IMR-90 (cell line): ENCODE data around the gene ZNF785. TPM values are rescaled to one million over a fixed set of nuclear protein-coding genes. Genes with fewer than 3 reads are reported as not detected.

Source experiments
- ATAC-seq: fragments of 200-7000 bp; cut with Tn5 transposase; 2 replicates; pipeline ENCODE4 v1.9.1; 2020; ENCODE audit warnings: low read depth, mild to moderate bottlenecking, moderate library complexity
- BruUV-seq: library from RNA; stranded (reverse); fragments of 400-500 nt; replicated peaks from 2 replicates; lab custom pipeline; 2021; lab: Mats Ljungman, UMichigan
- CTCF ChIA-PET: fragments of 300-600 bp; formaldehyde crosslinking; extraction: SDS; loops from one replicate; lab custom pipeline; 2021; ENCODE audit warnings: antibody characterized with exemption; lab: Yijun Ruan, JAX
- POLR2A ChIA-PET: fragments of 300-600 bp; sonication (Branson Sonifier 250); formaldehyde crosslinking; loops from one replicate; lab custom pipeline; 2022; ENCODE audit warnings: antibody characterized with exemption; ENCODE audit not compliant: unreplicated experiment; lab: Charles Lee
- DNase-seq: peaks from one replicate; pipeline ENCODE4 v3.0.0; 2013
- H2AFZ ChIP-seq: replicated peaks from 2 replicates; pipeline ENCODE3; 2013; ENCODE audit warnings: low read length, mild to moderate bottlenecking; ENCODE audit not compliant: poor library complexity
- H2AK5ac ChIP-seq: 2 replicates; pipeline ENCODE4 v1.6.1; 2013; ENCODE audit warnings: low read depth, low read length, inconsistent platforms
- H2AK9ac ChIP-seq: replicated peaks from 2 replicates; pipeline ENCODE3; 2013; ENCODE audit warnings: mild to moderate bottlenecking, low read depth, low read length, moderate library complexity; ENCODE audit not compliant: poor library complexity
- H2BK120ac ChIP-seq: 2 replicates; pipeline ENCODE4 v1.6.1; 2013; ENCODE audit warnings: low read depth, low read length, inconsistent platforms
- H2BK15ac ChIP-seq: 3 replicates; pipeline ENCODE4 v1.6.1; 2013; ENCODE audit warnings: low read depth, low read length, inconsistent platforms
- H2BK20ac ChIP-seq: 2 replicates; pipeline ENCODE4 v1.6.1; 2013; ENCODE audit warnings: low read depth, mild to moderate bottlenecking, inconsistent platforms, low read length, moderate library complexity
- H2BK5ac ChIP-seq: 2 replicates; pipeline ENCODE4 v1.6.1; 2013; ENCODE audit warnings: mild to moderate bottlenecking, low read depth, low read length, inconsistent platforms; ENCODE audit not compliant: poor library complexity, severe bottlenecking
- H3K14ac ChIP-seq: replicated peaks from 2 replicates; pipeline ENCODE4 v1.6.1; 2013; ENCODE audit warnings: low read depth, low read length, inconsistent platforms
- H3K18ac ChIP-seq: 2 replicates; pipeline ENCODE4 v1.6.1; 2013; ENCODE audit warnings: low read depth, low read length, control low read depth
- H3K23ac ChIP-seq: 2 replicates; pipeline ENCODE4 v1.6.1; 2013; ENCODE audit warnings: low read depth, low read length, inconsistent platforms
- H3K27ac ChIP-seq: 2 replicates; pipeline ENCODE4 v1.5.1; 2013; ENCODE audit warnings: mild to moderate bottlenecking, control low read depth, low read length; ENCODE audit not compliant: insufficient read depth
- H3K27me3 ChIP-seq: 2 replicates; pipeline ENCODE4 v1.6.1; 2013; ENCODE audit warnings: low read length; ENCODE audit not compliant: control insufficient read depth, insufficient read depth
- H3K36me3 ChIP-seq: 2 replicates; pipeline ENCODE4 v1.6.1; 2013; ENCODE audit warnings: low read length, mixed read lengths; ENCODE audit not compliant: control insufficient read depth, insufficient read depth
- H3K4ac ChIP-seq: 2 replicates; pipeline ENCODE4 v1.6.1; 2013; ENCODE audit warnings: low read depth, low read length, inconsistent platforms
- H3K4me1 ChIP-seq: 2 replicates; pipeline ENCODE4 v1.6.1; 2013; ENCODE audit warnings: low read length, mixed read lengths; ENCODE audit not compliant: control insufficient read depth, insufficient read depth
- H3K4me2 ChIP-seq: 2 replicates; pipeline ENCODE4 v1.6.1; 2013; ENCODE audit warnings: low read depth, mild to moderate bottlenecking, control low read depth, low read length, moderate library complexity
- H3K4me3 ChIP-seq: 2 replicates; pipeline ENCODE4 v1.5.1; 2013; ENCODE audit warnings: low read depth, mild to moderate bottlenecking, control low read depth, low read length, moderate library complexity; ENCODE audit not compliant: insufficient read depth
- H3K56ac ChIP-seq: 2 replicates; pipeline ENCODE4 v1.6.1; 2013; ENCODE audit warnings: low read length, inconsistent platforms; ENCODE audit not compliant: insufficient read depth; ENCODE audit errors: extremely low read depth
- H3K79me1 ChIP-seq, 2 experiments: 2 replicates each; pipeline ENCODE4 v1.6.1; 2013; ENCODE audit warnings: low read length in 2 of 2, inconsistent platforms in 1 of 2, low read depth in 1 of 2
- H3K9ac ChIP-seq: 2 replicates; pipeline ENCODE4 v1.6.1; 2013; ENCODE audit warnings: low read depth, low read length, control low read depth
- H3K9me1 ChIP-seq: 2 replicates; pipeline ENCODE4 v1.6.1; 2013; ENCODE audit warnings: low read length, inconsistent platforms; ENCODE audit not compliant: insufficient read depth
- H3K9me3 ChIP-seq: 2 replicates; pipeline ENCODE4 v1.6.1; 2013; ENCODE audit warnings: low read length; ENCODE audit not compliant: control insufficient read depth, insufficient read depth
- H4K20me1 ChIP-seq: 2 replicates; pipeline ENCODE4 v1.6.1; 2013; ENCODE audit warnings: low read length, inconsistent platforms; ENCODE audit not compliant: insufficient read depth
- H4K5ac ChIP-seq: 2 replicates; pipeline ENCODE4 v1.6.1; 2013; ENCODE audit warnings: mild to moderate bottlenecking, low read depth, low read length, control low read depth
- H4K8ac ChIP-seq, 2 experiments: 2 replicates each; pipeline ENCODE4 v1.6.1; 2013; ENCODE audit warnings: low read depth in 2 of 2, low read length in 2 of 2, control low read depth in 1 of 2, inconsistent platforms in 1 of 2
- H4K91ac ChIP-seq: 2 replicates; pipeline ENCODE4 v1.6.1; 2013; ENCODE audit warnings: low read depth, low read length, inconsistent platforms; ENCODE audit not compliant: insufficient read depth
- BHLHE40 ChIP-seq: fragments of 150-350 bp; IDR thresholded peaks from 2 replicates; pipeline ENCODE4 v1.6.1; 2016; ENCODE audit warnings: mild to moderate bottlenecking, low read depth, low read length
- CTCF ChIP-seq: conservative IDR thresholded peaks from 2 replicates; pipeline ENCODE4 v1.5.1; 2012; ENCODE audit warnings: mild to moderate bottlenecking, low read depth, low read length, improper control_type of control experiment
- FOS ChIP-seq: fragments of 150-350 bp; IDR thresholded peaks from 2 replicates; pipeline ENCODE4 v1.6.1; 2016; ENCODE audit warnings: low read depth, low read length
- MXI1 ChIP-seq: IDR thresholded peaks from 2 replicates; pipeline ENCODE4 v1.6.1; 2012; ENCODE audit warnings: low read depth, mild to moderate bottlenecking, low read length, moderate library complexity, borderline replicate concordance
- POLR2A ChIP-seq: IDR thresholded peaks from 2 replicates; pipeline ENCODE4 v1.6.1; 2012; ENCODE audit warnings: mild to moderate bottlenecking, low read depth, low read length
- RCOR1 ChIP-seq: IDR thresholded peaks from 2 replicates; pipeline ENCODE4 v1.6.1; 2012; ENCODE audit warnings: mild to moderate bottlenecking, low read length, improper control_type of control experiment; ENCODE audit not compliant: insufficient replicate concordance
- USF2 ChIP-seq: fragments of 150-350 bp; IDR thresholded peaks from 2 replicates; pipeline ENCODE4 v1.6.1; 2017; ENCODE audit warnings: mild to moderate bottlenecking, antibody characterized with exemption, low read length, low read depth
- WGBS, 2 experiments: methylation state at CpG; one replicate each; pipeline versions ENCODE4 v1.1.5 to v1.1.7; 2013; ENCODE audit warnings: missing lambda C conversion rate in 2 of 2; ENCODE audit not compliant: insufficient read length in 1 of 2; ENCODE audit errors: extremely low coverage in 2 of 2; 5-methylcytosine and 5-hydroxymethylcytosine counted together
- dilution Hi-C: fragments of 300-500 bp; cut with HindIII; formaldehyde crosslinking; loops from one replicate; pipeline ENCODE4 v1.14.3; 2018; ENCODE audit warnings: low sequenced_read_pairs; ENCODE audit not compliant: unreplicated experiment
- in situ Hi-C: fragments of 300-500 bp; cut with MboI; formaldehyde crosslinking; loops from 3 replicates; pipeline ENCODE4 v1.14.3; 2019; ENCODE audit warnings: low sequenced_read_pairs, inconsistent platforms, mixed read lengths
- intact Hi-C: fragments of 100-400 bp; cut with micrococcal nuclease; formaldehyde crosslinking; loops from 2 replicates; pipeline ENCODE4 v1.10.0; 2022
- polyA plus RNA-seq, 3 experiments: library from polyadenylated mRNA; depleted of rRNA; stranded (reverse); fragments of >200 nt; gene quantifications; 2 replicates each; pipeline ENCODE4 v1.2.3, GENCODE V29; 2012; ENCODE audit warnings: low replicate concordance in 1 of 3
- total RNA-seq: library from RNA; depleted of rRNA; stranded (reverse); fragments of >200 nt; gene quantifications from 2 replicates; pipeline ENCODE4 v1.2.3, GENCODE V29; 2012

ZNF785 gene
- total and polyA plus RNA-seq, 2 of the 4 experiments (the other 2 are of a cell fraction) = 2.9 to 4.0 TPM

DNA sequence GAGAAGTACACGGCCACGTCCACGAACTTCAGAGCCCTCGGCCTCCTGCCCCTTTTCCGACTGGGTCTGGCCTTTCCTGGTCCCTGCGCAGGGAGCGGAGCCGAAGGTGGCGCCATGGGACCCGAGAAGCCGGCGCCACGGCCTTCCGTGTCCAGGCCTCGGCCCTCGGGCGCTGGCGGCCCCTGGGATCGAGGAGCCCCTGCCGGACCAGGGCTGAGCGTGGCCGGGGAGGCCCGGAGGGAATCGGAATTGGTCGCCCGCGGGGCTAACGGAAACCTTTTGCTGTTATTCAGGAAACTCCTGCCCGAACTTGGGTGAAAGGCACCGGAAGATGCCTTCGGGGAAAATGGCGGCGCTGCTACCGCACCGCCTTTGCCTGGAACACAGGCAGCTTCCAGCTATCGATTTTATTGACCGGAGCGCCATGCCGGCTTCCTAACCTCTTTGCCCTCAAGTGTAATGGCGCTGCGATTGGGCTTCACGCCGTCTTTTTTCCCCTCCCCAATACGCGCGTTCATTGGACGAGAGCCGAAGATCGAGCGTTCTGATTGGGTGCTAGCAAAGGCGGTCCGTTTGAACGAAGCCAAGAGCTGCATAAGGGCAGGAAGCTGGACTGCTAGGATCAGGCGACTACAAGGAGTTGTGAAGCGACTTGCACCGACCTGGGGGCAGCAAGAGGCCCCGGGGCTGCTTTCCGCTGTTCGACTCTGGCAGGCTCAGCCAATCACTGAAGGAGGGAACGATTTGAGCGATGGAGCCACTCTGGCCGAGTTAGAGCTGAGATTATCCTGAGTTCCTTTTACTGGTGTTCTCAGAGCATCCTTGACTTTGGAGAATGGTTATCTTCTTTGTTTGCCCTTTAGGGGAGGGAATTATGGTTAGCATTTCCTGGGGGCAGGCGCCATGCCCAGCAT lies 24.7 kb upstream of the ZNF785 start, which contains the start of gene ZNF689:
TSS of gene ZNF689 (minus strand) at position 464 of the 914 bp plus-strand sequence. CDS start at position 116, 348 bp downstream.
- 1% methylated on average over 36 of the region's 63 CpGs; no CpG with 5 or more reads in 1 of the 2 experiments for WGBS, 2 experiments
- BruUV-seq = TSS peak; percentile 64
- Histone ChIP-seq H3K23ac (peak within 1 kb of the TSS; percentile 93), H3K27me3 (no peaks in the 10 kb centered on the region), H2BK20ac (no peak within 1 kb of the TSS), H2BK5ac (peak within 1 kb of the TSS; percentile 65), H3K9ac (peak within 1 kb of the TSS; percentile 72), H3K9me1 (no peaks in the 10 kb centered on the region), H3K36me3 (peaks cover 9% of the 10 kb centered on the region; the same call in 1 of the 2 replicates), H2AFZ (peak within 1 kb of the TSS; percentile 96), H4K5ac (peak within 1 kb of the TSS; percentile 89), H3K9me3 (no peaks in the 10 kb centered on the region), H3K56ac (peak within 1 kb of the TSS; percentile 71), H3K18ac (peak within 1 kb of the TSS; percentile 68), H2BK120ac (peak within 1 kb of the TSS; percentile 70), H3K14ac (peak within 1 kb of the TSS; percentile 93), H3K4me2 (peak within 1 kb of the TSS; percentile 93), H3K79me1 (peaks cover 11 to 27% of the 10 kb centered on the region in 2 experiments; a peak in 3 of 4 replicates), H4K8ac (peak within 1 kb of the TSS; percentile 93 to 97), H2BK15ac (peak within 1 kb of the TSS; percentile 90; the same call in 2 of the 3 replicates), H4K20me1 (no peaks in the 10 kb centered on the region), H3K27ac (peak within 1 kb of the TSS; percentile 78), H3K4ac (peak within 1 kb of the TSS; percentile 83), H3K4me3 (peak within 1 kb of the TSS; percentile 73), H4K91ac (peak within 1 kb of the TSS; percentile 88), H3K4me1 (no peaks in the 10 kb centered on the region), H2AK5ac (peak within 1 kb of the TSS; percentile 58; the same call in 1 of the 2 replicates), H2AK9ac (peak within 1 kb of the TSS; percentile 88)
- DNase-seq (peak; percentile 96), ATAC-seq (peak; percentile 88)
- ChIA-PET POLR2A (interaction anchor here (0.7 to 0.8 kb wide), 2 partner anchors 12 to 155 kb away, joined by 3 to 4 read pairs; no protein-coding TSS in a partner anchor), CTCF (interaction anchor here (1.4 kb wide), 1 partner anchor 40 kb away, joined by 3 read pairs; no protein-coding TSS in a partner anchor)
- TF ChIP-seq RCOR1 (no peak), MXI1 (no peak; the same call in 1 of the 2 replicates), USF2 (no peak), FOS (peak; percentile 90), BHLHE40 (no peak), POLR2A (peak; percentile 64; the same call in 1 of the 2 replicates), CTCF (peak; percentile 4; the same call in 1 of the 2 replicates)
- in situ Hi-C loops (no loop called here), intact Hi-C loops (no loop called here), dilution Hi-C loops (no loop called here)
